Stimulated activated CD8-positive, alpha-beta memory T cell treated with anti-CD3 and anti-CD28 coated beads, Interleukin-7, amount 100 ng/mL, for 4 hours (primary cell): Measurements from ENCODE around the gene ANKRD39.

ENCODE experiments used
- DNase-seq, 2 donors: peaks; one replicate each; pipeline ENCODE4 v3.0.0-alpha.2; 2020; ENCODE audit warnings: low read depth in 2 of 2

Gene ANKRD39

DNA sequence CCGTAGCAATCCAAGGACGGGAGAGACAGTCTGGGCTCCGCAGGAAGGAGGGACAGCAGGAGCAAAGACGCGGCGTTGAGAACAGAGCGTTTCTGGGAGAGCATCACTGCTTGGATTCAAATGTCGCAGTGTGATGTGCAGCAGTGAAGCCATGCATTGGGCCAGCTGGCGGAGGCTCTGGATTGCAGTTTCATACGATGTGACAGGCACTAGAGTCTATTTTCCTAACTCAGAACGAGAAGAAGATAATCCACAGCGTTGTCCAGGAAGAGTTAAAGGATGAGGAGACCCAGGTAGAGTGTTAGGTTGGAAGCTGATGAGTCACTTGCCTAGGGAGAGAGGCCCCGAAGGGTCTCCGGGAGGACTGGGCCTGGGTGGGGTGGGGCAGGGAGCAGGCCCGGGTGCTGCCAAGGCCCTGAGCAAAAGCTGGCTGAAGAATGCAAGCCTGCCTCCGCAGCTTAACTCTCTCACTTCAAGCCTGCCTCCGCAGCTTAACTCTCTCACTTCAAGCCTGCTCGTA is 29.7 kb upstream of the ANKRD39 start:
- DNase-seq, result no peak

- DNase-seq, result no peak
Observed at GRCh38 chr2:96885432-96886347, 27.9 kb upstream of the ANKRD39 start.

- DNase-seq, result no peak
Observed at GRCh38 chr2:96884299-96885094, 26.7 kb upstream of the ANKRD39 start.

GRCh38 chr2:96883306-96883705 is 25.5 kb upstream of the ANKRD39 start:
- DNase-seq, result no peak

DNA sequence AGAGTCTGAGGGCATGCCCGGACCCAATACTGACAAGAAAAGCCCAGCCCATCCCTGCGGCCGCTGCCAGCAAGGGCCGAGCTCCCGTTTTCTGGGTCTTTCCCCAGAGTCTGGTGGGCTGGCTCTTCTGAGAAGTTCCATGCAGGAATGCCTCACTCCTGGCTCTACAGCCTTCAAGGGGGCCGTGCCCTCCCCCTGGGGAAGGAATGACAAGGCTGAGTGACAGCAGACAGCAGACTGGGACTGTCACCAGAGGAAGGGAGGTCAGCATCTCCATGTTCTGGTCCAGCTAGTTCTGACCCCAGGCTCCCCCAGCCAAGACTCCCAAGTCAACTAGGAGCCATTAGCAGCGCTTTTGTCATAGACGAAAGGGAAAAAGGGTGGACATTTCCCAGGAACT is 25.1 kb upstream of the ANKRD39 start:
- DNase-seq, result no peak

GRCh38 chr2:96882230-96882629 is 24.4 kb upstream of the ANKRD39 start:
- no peak for DNase-seq

GRCh38 chr2:96881349-96882195 is 23.8 kb upstream of the ANKRD39 start:
- DNase-seq, result no peak

GRCh38 chr2:96880891-96881273 is 23.1 kb upstream of the ANKRD39 start:
- no peak for DNase-seq

GRCh38 chr2:96879545-96880040 is 21.8 kb upstream of the ANKRD39 start:
- DNase-seq, result no peak

GRCh38 chr2:96878796-96879544 is 21.2 kb upstream of the ANKRD39 start:
- no peak for DNase-seq

- DNase-seq, result no peak
Observed at GRCh38 chr2:96878171-96878570, 20.4 kb upstream of the ANKRD39 start.

DNA sequence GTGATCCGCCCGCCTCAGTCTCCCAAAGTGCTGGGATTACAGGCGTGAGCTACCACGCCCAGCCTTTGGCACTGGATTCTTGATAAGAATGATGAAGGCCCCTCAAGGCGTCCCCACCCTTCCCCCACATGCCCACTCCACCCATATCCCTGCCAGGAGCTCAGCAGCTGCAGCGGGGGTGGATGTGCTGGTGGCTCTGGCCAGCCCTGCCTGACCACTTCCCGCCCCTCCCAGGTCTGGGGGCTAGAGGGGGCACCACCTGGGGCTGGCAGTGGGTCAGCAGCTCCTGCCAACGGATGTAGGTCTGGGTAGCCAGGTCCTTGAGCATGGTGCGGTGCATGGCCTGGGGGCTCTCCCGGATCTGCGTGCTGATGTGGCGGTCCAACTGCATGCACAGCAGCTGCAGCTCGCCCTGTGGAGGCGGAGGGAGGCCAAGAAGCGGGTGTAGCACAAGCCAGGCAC is 19.8 kb upstream of the ANKRD39 start:
- DNase-seq, result no peak

DNA sequence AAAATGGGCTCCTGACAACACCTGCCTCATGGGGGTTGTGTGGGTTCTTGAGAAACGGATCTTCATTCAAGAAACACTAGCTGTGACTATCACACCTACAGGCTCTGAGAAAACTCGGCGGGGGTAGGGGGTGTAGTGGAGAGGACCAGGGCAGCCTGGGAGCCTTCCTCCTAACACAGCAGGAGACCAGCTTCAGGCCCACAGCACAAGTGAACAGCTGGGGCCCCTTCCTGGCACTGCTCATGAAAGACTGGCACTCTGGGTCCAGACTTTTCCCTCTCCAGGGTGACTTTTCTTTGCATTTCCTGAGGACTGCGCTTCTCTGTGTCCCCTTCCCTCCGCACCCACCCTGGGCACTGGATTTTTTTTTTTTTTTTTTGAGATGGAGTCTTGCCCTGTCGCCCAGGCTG is 19.2 kb upstream of the ANKRD39 start:
- no peak for DNase-seq

DNA sequence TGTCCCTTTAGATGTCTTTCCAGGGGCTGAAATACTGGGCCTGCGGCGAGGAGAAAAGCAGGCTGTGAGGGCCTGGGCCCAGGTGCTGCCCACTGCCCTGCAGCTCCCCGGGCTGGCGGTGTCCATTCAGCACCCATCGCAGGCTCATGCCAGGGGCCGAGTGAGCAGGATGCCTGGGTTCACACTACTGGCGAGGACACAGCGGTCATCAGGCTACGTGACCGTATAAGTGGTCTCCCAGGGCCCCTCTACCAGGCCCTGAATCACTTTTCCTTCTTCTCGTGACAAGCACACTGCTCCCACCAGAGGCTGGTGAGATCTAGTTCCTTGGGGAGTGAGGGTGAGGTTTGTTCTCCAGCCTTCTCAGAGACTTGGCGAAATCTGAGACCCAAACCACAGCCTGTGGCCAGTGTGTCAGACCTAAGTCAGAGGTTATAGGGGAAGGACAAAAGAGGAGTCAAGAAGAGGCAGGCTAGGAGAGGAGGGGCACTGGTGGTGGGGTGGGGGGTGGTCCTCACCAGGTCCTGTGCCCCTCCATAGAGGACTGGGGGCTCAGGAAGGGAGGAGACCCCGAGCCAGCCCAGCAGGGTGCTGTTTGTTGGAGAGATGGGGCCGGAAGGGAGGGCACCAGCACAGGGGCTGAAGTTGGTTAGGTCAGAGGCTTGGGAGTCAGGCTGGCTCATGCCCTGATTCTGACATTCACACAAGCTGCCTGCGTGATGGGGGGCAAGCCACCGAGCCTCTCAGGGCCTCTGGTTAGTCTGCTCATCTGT is 18.6 kb upstream of the ANKRD39 start:
- DNase-seq, result no peak

DNA sequence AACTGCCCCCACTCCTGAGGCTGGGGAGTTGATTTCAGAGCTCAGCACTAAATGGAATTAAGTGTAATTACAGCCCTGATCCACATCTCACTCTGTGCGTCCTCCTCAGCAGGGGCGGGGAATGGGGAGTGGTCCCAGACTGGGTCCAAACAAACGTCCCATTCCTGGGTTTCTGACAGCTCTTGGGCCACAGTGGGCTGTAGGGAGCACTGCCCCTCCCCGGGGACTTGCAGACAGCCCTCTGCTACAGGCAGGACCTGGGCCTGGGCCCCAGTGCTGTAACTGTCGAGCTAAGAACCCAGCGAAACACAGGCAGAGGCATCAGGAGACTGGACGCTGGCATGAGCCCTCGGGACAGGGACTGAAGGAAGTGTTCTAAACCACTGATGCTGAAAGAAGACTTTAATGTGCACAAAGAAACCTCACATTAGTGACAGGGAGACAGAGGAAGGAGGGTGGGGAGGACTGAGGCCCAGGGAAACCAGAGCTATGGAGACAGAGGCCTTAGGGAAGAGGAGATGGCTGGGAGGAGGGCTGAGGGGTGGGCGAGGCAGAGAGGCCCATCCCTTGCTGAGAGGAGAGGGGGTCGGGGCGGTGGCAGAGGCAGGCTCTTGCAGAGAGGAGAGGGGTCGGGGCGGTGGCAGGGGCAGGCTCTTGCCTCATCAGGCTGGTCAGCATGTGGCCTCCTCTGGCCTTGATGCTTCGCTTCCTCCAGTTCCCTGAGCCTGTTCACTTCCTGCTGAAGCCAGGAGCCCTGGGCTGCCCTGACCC is 17.9 kb upstream of the ANKRD39 start:
- DNase-seq, result no peak

GRCh38 chr2:96874198-96874831 is 16.5 kb upstream of the ANKRD39 start:
- no peak for DNase-seq

- DNase-seq, result no peak
Observed at GRCh38 chr2:96873651-96874096, 15.9 kb upstream of the ANKRD39 start.

GRCh38 chr2:96872591-96873349 is 15.0 kb upstream of the ANKRD39 start:
- DNase-seq, result no peak
